SK-N-SH treated with all-trans-retinoic acid at 6 μM for 48 hours (cell line): Measurements from ENCODE around the gene SCD5.

Source experiments
- BACH2 ChIP-seq: fragments of 250-450 bp; sonication (Bioruptor Pico); IDR thresholded peaks from 2 replicates; pipeline ENCODE4 v1.9.0; 2021; ENCODE audit warnings: mild to moderate bottlenecking, borderline replicate concordance
- CREB5 ChIP-seq: fragments of 250-450 bp; sonication (Bioruptor Pico); IDR thresholded peaks from 2 replicates; pipeline ENCODE4 v1.5.1; 2020; ENCODE audit warnings: low read depth, mild to moderate bottlenecking, moderate library complexity
- CSRNP3 ChIP-seq: fragments of 250-450 bp; sonication (Bioruptor Pico); IDR thresholded peaks from 2 replicates; pipeline ENCODE4 v1.5.1; 2021; ENCODE audit warnings: mild to moderate bottlenecking, moderate library complexity
- ESRRG ChIP-seq: fragments of 250-450 bp; sonication (Bioruptor Pico); IDR thresholded peaks from 2 replicates; pipeline ENCODE4 v1.6.1; 2021; ENCODE audit warnings: mild to moderate bottlenecking
- OSR1 ChIP-seq: fragments of 250-450 bp; sonication (Bioruptor Pico); IDR thresholded peaks from 2 replicates; pipeline ENCODE4 v1.8.0; 2022; ENCODE audit warnings: moderate library complexity, mild to moderate bottlenecking, inconsistent platforms
- PATZ1 ChIP-seq: fragments of 250-450 bp; sonication (Bioruptor Pico); IDR thresholded peaks from 2 replicates; pipeline ENCODE4 v1.8.0; 2020; ENCODE audit warnings: mild to moderate bottlenecking, moderate library complexity, borderline replicate concordance
- TOX ChIP-seq: fragments of 250-450 bp; sonication (Bioruptor Pico); IDR thresholded peaks from 2 replicates; pipeline ENCODE4 v1.8.0; 2021; ENCODE audit warnings: mild to moderate bottlenecking, moderate library complexity, borderline replicate concordance
- TSHZ2 ChIP-seq: fragments of 250-450 bp; sonication (Bioruptor Pico); IDR thresholded peaks from 2 replicates; pipeline ENCODE4 v1.5.0; 2020; ENCODE audit warnings: mild to moderate bottlenecking, moderate library complexity
- ZC3H10 ChIP-seq: fragments of 250-450 bp; sonication (Bioruptor Pico); IDR thresholded peaks from 2 replicates; pipeline ENCODE4 v1.5.1; 2021; ENCODE audit warnings: mild to moderate bottlenecking, moderate library complexity
- ZFP3 ChIP-seq: fragments of 250-450 bp; sonication (Bioruptor Pico); IDR thresholded peaks from 2 replicates; pipeline ENCODE4 v1.5.0; 2020; ENCODE audit warnings: mild to moderate bottlenecking, moderate library complexity
- ZNF565 ChIP-seq: fragments of 450-650 bp; formaldehyde crosslinking; conservative IDR thresholded peaks from 2 replicates; pipeline ENCODE4 v1.5.0; 2020; ENCODE audit warnings: low read depth, mild to moderate bottlenecking, moderate library complexity
- ZNF70 ChIP-seq: fragments of 450-650 bp; formaldehyde crosslinking; IDR thresholded peaks from 2 replicates; pipeline ENCODE4 v1.5.0; 2020; ENCODE audit warnings: mild to moderate bottlenecking, moderate library complexity
- TF ChIP-seq, protein P1 (sequence below): fragments of 250-450 bp; sonication (Bioruptor Pico); IDR thresholded peaks from 2 replicates; pipeline ENCODE4 v1.8.0; 2021; ENCODE audit warnings: low read depth, mild to moderate bottlenecking, moderate library complexity, borderline replicate concordance

DNA sequence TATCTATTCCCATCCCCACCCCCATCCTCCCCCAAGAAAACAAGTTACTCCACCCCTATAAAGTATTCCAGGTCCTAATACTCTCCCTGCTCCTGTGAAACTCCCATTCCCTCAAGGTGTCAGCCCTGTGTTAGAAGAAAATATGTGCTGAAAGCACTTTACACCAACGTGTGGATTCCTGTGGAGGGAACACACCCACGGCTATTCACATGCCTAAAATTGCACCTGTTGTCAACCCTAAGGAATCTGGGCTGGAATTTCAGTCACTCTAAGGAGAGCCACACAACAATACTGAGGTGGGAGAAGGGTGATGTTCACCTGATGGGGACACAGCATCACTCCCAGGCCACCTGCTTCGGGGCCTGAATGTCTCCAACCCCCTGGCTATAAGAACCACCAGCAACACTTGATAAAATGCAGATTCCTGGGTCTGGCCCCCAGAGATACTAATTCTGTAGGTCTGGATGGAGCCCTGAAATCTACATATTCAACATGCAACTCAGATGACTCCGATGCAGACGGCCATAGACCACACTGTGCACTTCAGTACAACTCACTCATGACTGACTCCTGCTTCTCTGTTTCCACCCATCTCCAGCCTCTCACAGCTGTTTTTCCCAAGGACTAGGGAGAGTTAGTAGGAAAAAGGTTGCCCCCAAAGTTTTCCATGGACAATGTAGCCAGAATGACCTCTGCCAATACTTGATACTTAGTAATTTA, 15.8 kb downstream of the SCD5 start:
- TF ChIP-seq ZNF565 (CRISPR knock-in tag) (no peak), CREB5 (CRISPR knock-in tag) (no peak), PATZ1 (no peak), ZFP3 (CRISPR knock-in tag) (no peak), ZC3H10 (CRISPR knock-in tag) (no peak), OSR1 (no peak), CSRNP3 (CRISPR knock-in tag) (no peak), TSHZ2 (CRISPR knock-in tag) (no peak), BACH2 (CRISPR knock-in tag) (no peak), TOX (CRISPR knock-in tag) (no peak), ESRRG (CRISPR knock-in tag) (no peak), ZNF70 (no peak)
- TF ChIP-seq, protein P1, sequence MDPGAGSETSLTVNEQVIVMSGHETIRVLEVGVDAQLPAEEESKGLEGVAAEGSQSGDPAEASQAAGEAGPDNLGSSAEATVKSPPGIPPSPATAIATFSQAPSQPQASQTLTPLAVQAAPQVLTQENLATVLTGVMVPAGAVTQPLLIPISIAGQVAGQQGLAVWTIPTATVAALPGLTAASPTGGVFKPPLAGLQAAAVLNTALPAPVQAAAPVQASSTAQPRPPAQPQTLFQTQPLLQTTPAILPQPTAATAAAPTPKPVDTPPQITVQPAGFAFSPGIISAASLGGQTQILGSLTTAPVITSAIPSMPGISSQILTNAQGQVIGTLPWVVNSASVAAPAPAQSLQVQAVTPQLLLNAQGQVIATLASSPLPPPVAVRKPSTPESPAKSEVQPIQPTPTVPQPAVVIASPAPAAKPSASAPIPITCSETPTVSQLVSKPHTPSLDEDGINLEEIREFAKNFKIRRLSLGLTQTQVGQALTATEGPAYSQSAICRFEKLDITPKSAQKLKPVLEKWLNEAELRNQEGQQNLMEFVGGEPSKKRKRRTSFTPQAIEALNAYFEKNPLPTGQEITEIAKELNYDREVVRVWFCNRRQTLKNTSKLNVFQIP (CRISPR knock-in tag) = no peak
